Measurements from ENCODE around the gene UGT1A8.

DNA sequence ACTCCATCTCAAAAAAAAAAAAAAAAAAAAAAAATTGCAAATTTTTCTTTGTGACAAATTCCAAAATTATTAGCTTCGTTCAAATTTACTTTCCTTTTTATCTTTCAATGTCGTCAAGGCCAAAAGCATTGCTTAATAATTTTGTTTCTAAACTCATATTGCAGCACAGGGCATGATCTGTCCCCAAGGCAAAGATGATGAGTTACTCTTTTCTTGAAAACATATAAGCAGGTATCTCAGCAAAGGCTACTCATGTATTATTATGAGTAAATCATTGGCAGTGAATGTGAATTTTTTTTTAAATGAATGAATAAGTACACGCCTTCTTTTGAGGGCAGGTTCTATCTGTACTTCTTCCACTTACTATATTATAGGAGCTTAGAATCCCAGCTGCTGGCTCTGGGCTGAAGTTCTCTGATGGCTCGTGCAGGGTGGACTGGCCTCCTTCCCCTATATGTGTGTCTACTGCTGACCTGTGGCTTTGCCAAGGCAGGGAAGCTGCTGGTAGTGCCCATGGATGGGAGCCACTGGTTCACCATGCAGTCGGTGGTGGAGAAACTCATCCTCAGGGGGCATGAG is 64.2 kb downstream of the UGT1A8 start, which contains the start of gene UGT1A7:
- TF ChIP-seq GATA3 (IDR thresholded peaks at IDR 0.05; ENCODE audit: low read depth, low read length): no peak
- no peak for TF ChIP-seq GATA2 (IDR thresholded peaks at IDR 0.05; ENCODE audit: low read depth, low read length)

Measured in SH-SY5Y (cell line).